ENCODE data around the gene STX18. TPM values are rescaled to one million over a fixed set of nuclear protein-coding genes. Genes with fewer than 3 reads are reported as not detected.

Gene STX18
- total and polyA plus RNA-seq, 2 donors (not counting 3 experiments of a cell fraction or from before 2014, with no cell fraction given): 30.7 to 31.2 TPM

DNA sequence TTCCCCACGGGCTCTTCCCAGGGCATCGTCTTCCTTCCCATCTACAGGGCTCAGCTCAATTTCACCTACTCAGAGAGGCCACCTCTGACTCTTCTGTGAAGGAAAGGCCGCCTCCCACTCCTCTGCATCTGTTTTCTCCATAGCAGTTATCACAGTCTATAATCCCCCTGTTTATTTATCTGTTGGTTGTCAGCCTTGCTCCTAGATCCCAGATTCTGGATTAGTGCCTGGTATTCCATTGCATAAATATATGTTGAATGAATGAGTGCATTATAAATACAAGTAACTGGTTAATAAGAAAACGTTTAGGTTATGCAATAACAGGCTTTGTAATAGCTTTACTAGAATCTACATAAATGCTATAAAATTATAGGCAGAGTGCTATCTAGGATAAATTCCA, 102.1 kb downstream of the STX18 start:
- dilution Hi-C loops (cut with MboI; ENCODE audit: extremely low pct_ligation_motif_present, low sequenced_read_pairs): no loop called here
- BruUV-seq (replicated peaks): no TSS peak
- H3K9me1 ChIP-seq (replicated peaks; ENCODE audit: control insufficient read depth, extremely low read depth, insufficient read depth, low read length): no peaks in the 10 kb centered on the region
- H3K27me3 ChIP-seq (ENCODE audit: control insufficient read depth in 2 of 2, insufficient read depth in 2 of 2, low read length in 2 of 2): no peaks in the 10 kb centered on the region
- CTCF ChIA-PET: no interaction called here
- H3K4me1 ChIP-seq (ENCODE audit: control insufficient read depth, extremely low read depth, insufficient read depth, low read length): peaks cover 3% of the 10 kb centered on the region
- POLR2A ChIA-PET: no interaction called here
- intact Hi-C loops (cut with micrococcal nuclease): loop anchor here (10.0 kb wide), 1 partner anchor 455 kb away; no protein-coding TSS in a partner anchor
- TF ChIP-seq CTCF (IDR thresholded peaks at IDR 0.05; ENCODE audit: extremely low read depth in 1 of 2, insufficient read depth in 1 of 2, low read depth in 1 of 2, low read length in 2 of 2) (no peak), FOS (IDR thresholded peaks at IDR 0.05; ENCODE audit: borderline replicate concordance, insufficient read depth, low read length) (no peak), GATA2 (IDR thresholded peaks at IDR 0.05; ENCODE audit: insufficient read depth, insufficient read length, low read depth, low read length) (no peak), POLR2AphosphoS5 (IDR thresholded peaks at IDR 0.05; ENCODE audit: insufficient read depth, low read depth, low read length) (no peak), JUN (IDR thresholded peaks at IDR 0.05; ENCODE audit: borderline replicate concordance, insufficient read depth, insufficient read length, low read depth) (no peak), EZH2 (IDR thresholded peaks at IDR 0.05; ENCODE audit: borderline replicate concordance, low read depth, low read length, severe bottlenecking) (no peak), MYC (IDR thresholded peaks at IDR 0.05; ENCODE audit: low read depth, low read length) (no peak), MAX (IDR thresholded peaks at IDR 0.05; ENCODE audit: insufficient read depth, insufficient read length) (no peak), POLR2A (IDR thresholded peaks at IDR 0.05; ENCODE audit: low read depth, low read length) (no peak)
- DNase-seq (ENCODE audit: low read depth, low spot score): no peak
- no peak overlapping the region for H3K9ac ChIP-seq (replicated peaks; ENCODE audit: extremely low read depth, insufficient read depth, low read length)
- H3K4me3 ChIP-seq (replicated peaks in 1 of 3; ENCODE audit: insufficient read depth in 1 of 3, low read depth in 1 of 3, low read length in 3 of 3): no peak overlapping the region
- no peak overlapping the region for H2AFZ ChIP-seq (ENCODE audit: low read depth, low read length)
- H3K9me3 ChIP-seq (replicated peaks; ENCODE audit: control insufficient read depth, insufficient read depth, low read length): no peaks in the 10 kb centered on the region
- FAIRE-seq: no peak
- H3K27ac ChIP-seq (ENCODE audit: insufficient read depth, low read depth, low read length): no peak overlapping the region
- H3K79me2 ChIP-seq (ENCODE audit: control insufficient read depth, insufficient read depth, low read length): no peaks in the 10 kb centered on the region
- H3K4me2 ChIP-seq (ENCODE audit: insufficient read depth, low read length): no peak overlapping the region
- H3K36me3 ChIP-seq (ENCODE audit: control insufficient read depth in 2 of 2, extremely low read depth in 1 of 2, insufficient read depth in 2 of 2, low read length in 2 of 2): peaks cover 2 to 9% of the 10 kb centered on the region in 2 experiments
- H4K20me1 ChIP-seq (replicated peaks; ENCODE audit: control insufficient read depth, extremely low read depth, insufficient read depth, low read length): peaks cover 2% of the 10 kb centered on the region
